Vagina (tissue), 2 donors: ENCODE data around the gene LACTB. TPM values are rescaled to one million over a fixed set of nuclear protein-coding genes. Genes with fewer than 3 reads are reported as not detected.
"Not testable (repeated sequence)": the region's sequence is repeated elsewhere in the genome, so short reads cannot be mapped to it uniquely, and the experiment has no call there.

Experiments used
- DNase-seq, 2 donors: peaks; one replicate each; pipeline ENCODE4 v3.0.0-alpha.2; 2017; ENCODE audit errors: extremely low spot score in 2 of 2
- H3K27ac ChIP-seq: fragments of 200-600 bp; sonication (generic); one replicate; pipeline ENCODE4 v1.5.1; 2019
- H3K27me3 ChIP-seq: fragments of 200-600 bp; sonication (generic); one replicate; pipeline ENCODE4 v1.5.1; 2019
- H3K36me3 ChIP-seq, 2 donors: fragments of 200-600 bp; sonication (generic); one replicate each; pipeline ENCODE4 v1.5.1; 2017 to 2019
- H3K4me1 ChIP-seq: fragments of 200-600 bp; sonication (generic); one replicate; pipeline ENCODE4 v1.5.1; 2019
- H3K4me3 ChIP-seq, 2 donors: fragments of 200-600 bp; sonication (generic); 1 replicate in 1 of 2; 2 replicates in 1 of 2; pipeline ENCODE4 v1.5.1; 2016 to 2019
- H3K9me3 ChIP-seq: fragments of 200-600 bp; sonication (generic); one replicate; pipeline ENCODE4 v1.5.1; 2019
- POLR2A ChIP-seq, 2 donors: fragments of 450-650 bp; IDR thresholded peaks; one replicate each; pipeline ENCODE4 v1.6.1; 2017; ENCODE audit warnings: antibody characterized with exemption in 2 of 2, mild to moderate bottlenecking in 2 of 2, moderate library complexity in 2 of 2
- POLR2AphosphoS5 ChIP-seq, 2 donors: sonication (generic); formaldehyde crosslinking; IDR thresholded peaks; one replicate each; pipeline ENCODE4 v1.9.0; 2017; ENCODE audit warnings: antibody characterized with exemption in 2 of 2, mild to moderate bottlenecking in 2 of 2, low read depth in 1 of 2; ENCODE audit not compliant: insufficient read depth in 1 of 2
- intact Hi-C: fragments of 100-400 bp; cut with DNase I; formaldehyde crosslinking; loops from one replicate; pipeline ENCODE4 v1.15.1; 2023
- total RNA-seq: library from RNA; depleted of rRNA; stranded (reverse); fragments of >200 nt; gene quantifications from one replicate; pipeline ENCODE4 v1.2.3, GENCODE V29; 2016
- TF ChIP-seq, protein P1 (sequence below), 3 experiments: fragments of 450-650 bp in 2 of 3; fragments of 200-600 bp in 1 of 3; sonication (generic) in 1 of 3; IDR thresholded peaks; one replicate each; pipeline ENCODE4 v1.5.1; 2017 to 2019; ENCODE audit warnings: antibody characterized with exemption in 3 of 3, mild to moderate bottlenecking in 2 of 3, moderate library complexity in 2 of 3

Gene LACTB
- total RNA-seq, 1 donor from 2014 or later = 23.3 TPM

DNA sequence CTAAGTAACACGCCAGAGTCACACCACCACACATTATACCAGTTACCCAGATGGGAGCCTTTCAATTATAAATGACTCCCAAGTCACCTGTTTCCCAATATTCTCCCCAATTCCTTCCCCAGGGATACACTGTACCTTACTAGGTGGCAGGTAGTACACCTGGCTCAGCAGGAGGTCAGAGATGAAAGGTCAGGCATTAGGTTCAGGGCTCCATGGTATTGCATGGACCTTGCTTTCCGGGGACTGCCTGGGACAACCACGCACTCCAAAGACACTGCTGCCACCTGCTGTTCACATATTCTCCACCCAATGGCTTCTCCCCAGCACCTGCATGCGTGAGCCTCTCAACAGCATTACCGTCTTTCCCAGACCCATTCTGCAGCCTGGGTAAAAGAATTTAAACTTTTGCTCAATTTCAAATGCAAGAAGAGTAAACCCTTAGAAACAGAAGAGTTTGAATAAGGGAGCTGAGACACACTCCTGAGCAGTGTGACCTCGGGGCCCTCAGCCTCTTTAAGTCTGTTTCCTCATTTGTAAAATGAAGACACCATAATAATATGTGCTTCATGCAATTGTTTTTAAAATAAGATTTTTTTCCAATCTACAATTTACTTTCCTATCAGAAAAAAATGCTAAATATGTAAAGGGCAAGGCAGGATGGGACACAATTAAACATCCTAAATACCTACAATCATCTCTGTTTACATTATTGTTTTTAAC is 28.0 kb upstream of the LACTB start:
- TF ChIP-seq, protein P1, sequence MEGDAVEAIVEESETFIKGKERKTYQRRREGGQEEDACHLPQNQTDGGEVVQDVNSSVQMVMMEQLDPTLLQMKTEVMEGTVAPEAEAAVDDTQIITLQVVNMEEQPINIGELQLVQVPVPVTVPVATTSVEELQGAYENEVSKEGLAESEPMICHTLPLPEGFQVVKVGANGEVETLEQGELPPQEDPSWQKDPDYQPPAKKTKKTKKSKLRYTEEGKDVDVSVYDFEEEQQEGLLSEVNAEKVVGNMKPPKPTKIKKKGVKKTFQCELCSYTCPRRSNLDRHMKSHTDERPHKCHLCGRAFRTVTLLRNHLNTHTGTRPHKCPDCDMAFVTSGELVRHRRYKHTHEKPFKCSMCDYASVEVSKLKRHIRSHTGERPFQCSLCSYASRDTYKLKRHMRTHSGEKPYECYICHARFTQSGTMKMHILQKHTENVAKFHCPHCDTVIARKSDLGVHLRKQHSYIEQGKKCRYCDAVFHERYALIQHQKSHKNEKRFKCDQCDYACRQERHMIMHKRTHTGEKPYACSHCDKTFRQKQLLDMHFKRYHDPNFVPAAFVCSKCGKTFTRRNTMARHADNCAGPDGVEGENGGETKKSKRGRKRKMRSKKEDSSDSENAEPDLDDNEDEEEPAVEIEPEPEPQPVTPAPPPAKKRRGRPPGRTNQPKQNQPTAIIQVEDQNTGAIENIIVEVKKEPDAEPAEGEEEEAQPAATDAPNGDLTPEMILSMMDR (IDR thresholded peaks at IDR 0.05) = peak; percentile 82 to 94 (median 90)
- TF ChIP-seq POLR2AphosphoS5 (IDR thresholded peaks at IDR 0.05; ENCODE audit: insufficient read depth in 1 of 2, low read depth in 1 of 2) = no peak
- Histone ChIP-seq H3K9me3 (no peaks in the 10 kb centered on the region), H3K36me3 (no peaks in the 10 kb centered on the region), H3K27ac (no peak overlapping the region), H3K4me1 (no peaks in the 10 kb centered on the region), H3K27me3 (no peaks in the 10 kb centered on the region), H3K4me3 (no peak overlapping the region)
- no peak for DNase-seq
- intact Hi-C loops = loop anchor here (2.0 to 5.0 kb wide), 3 partner anchors 51 to 311 kb away; partner anchors contain the start of gene TPM1

DNA sequence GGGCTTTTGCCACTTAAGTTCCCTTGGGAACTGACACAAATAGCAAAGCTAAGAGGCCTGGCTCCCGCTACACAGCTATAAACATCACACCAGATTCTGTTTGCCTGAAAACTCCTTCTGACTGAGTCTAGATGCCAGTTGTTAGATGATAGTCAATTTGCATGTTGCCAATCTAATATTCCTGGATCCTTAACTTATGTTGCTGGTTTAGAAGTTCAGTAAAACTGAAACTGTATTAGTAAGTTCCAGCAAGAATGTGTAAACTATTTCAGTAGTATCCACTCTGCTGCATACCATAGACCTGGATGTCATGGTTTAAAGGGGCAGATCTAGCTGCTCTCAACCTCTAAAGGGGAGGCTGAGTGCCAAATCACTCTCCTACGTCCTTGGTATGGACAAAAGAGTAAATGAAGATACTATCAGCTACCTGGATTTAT is 27.1 kb upstream of the LACTB start:
- TF ChIP-seq POLR2AphosphoS5 (IDR thresholded peaks at IDR 0.05; ENCODE audit: insufficient read depth in 1 of 2, low read depth in 1 of 2) = no peak
- TF ChIP-seq, protein P1 (IDR thresholded peaks at IDR 0.05) = no peak
- no peak for TF ChIP-seq POLR2A (IDR thresholded peaks at IDR 0.05)

DNA sequence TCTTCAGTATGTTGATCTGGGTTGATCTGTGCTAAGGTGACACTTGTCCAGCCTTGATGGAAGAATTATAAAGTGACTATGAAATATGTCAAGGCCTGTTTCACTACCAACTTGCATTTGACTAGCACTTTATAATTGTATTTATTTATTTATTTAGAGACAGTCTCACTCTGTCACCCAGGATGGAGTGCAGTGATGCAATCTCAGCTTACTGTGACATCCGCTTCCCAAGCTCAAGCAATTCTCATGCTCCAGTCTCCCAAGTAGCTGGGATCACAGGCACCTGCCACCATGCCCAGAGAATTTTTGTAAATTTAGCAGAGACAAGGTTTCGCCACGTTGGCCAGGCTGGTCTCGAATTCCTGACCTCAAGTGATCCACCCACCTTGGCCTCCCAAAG is 25.5 kb upstream of the LACTB start:
- no peaks in the 10 kb centered on the region for H3K36me3 ChIP-seq
- intact Hi-C loops = no loop called here
- DNase-seq = no peak
- no peaks in the 10 kb centered on the region for H3K4me1 ChIP-seq
- no peaks in the 10 kb centered on the region for H3K27me3 ChIP-seq
- no peak overlapping the region for H3K27ac ChIP-seq
- no peak overlapping the region for H3K4me3 ChIP-seq
- TF ChIP-seq, protein P1 (IDR thresholded peaks at IDR 0.05) = no peak
- TF ChIP-seq POLR2AphosphoS5 (IDR thresholded peaks at IDR 0.05; ENCODE audit: insufficient read depth in 1 of 2, low read depth in 1 of 2) (no peak), POLR2A (IDR thresholded peaks at IDR 0.05) (no peak)
- no peaks in the 10 kb centered on the region for H3K9me3 ChIP-seq

More for the DNA sequence above, 27.1 kb upstream of the LACTB start:
- Histone ChIP-seq H3K36me3 (no peaks in the 10 kb centered on the region), H3K4me1 (no peaks in the 10 kb centered on the region), H3K27ac (no peak overlapping the region), H3K4me3 (no peak overlapping the region), H3K27me3 (no peaks in the 10 kb centered on the region), H3K9me3 (no peaks in the 10 kb centered on the region)
- no peak for DNase-seq
- intact Hi-C loops = loop anchor here (5.0 kb wide), 2 partner anchors 52 to 247 kb away; partner anchors contain the start of gene TPM1

DNA sequence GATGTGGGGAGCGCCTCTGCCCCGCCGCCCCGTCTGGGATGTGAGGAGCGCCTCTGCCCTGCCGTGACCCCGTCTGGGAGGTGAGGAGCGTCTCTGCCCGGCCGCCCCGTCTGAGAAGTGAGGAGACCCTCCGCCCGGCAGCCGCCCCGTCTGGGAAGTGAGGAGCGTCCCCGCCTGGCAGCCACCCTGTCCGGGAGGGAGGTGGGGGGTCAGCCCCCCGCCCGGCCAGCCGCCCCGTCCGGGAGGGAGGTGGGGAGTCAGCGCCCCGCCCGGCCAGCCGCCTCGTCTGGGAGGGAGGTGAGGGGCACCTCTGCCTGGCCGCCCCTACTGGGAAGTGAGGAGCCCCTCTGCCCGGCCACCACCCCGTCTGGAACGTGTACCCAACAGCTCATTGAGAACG is 22.8 kb upstream of the LACTB start:
- H3K27ac ChIP-seq, H3K4me1 ChIP-seq, H3K36me3 ChIP-seq, H3K4me3 ChIP-seq, H3K27me3 ChIP-seq, H3K9me3 ChIP-seq, intact Hi-C loops, DNase-seq: not testable (repeated sequence)

DNA sequence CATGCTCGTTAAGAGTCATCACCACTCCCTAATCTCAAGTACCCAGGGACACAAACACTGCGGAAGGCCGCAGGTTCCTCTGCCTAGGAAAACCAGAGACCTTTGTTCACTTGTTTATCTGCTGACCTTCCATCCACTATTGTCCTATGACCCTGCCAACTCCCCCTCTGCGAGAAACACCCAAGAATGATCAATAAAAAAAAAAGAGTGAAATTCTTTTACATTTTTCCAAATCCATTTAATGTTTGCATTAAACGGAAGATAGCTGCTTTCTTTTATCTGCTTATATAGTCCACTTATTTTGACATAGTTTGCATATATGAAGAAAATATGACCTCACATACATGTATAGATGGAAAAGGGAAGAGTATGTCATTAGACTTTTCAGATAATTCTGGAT is 22.1 kb upstream of the LACTB start:
- H3K27ac ChIP-seq, H3K27me3 ChIP-seq, intact Hi-C loops, DNase-seq, H3K4me1 ChIP-seq, H3K4me3 ChIP-seq, H3K36me3 ChIP-seq, H3K9me3 ChIP-seq: not testable (repeated sequence)

DNA sequence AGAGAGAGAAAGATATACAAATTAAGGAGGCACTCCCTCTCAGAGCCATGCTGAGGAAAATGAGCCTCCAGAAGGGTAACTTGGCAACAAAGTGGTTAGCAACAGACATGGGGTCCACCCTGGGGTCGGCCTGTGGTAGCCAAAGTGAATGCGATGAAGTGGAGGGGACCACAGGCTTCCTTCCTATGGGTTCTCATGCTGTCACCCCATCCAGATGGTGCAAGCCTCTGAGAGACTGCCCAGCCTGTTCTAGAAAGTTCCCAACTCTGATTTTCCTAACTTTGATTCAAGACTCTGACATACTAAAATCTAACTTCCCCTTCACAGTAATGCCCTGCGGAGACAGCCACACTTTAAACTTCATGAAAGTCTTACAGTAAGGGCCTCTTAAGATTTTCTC is 18.2 kb upstream of the LACTB start:
- Histone ChIP-seq H3K4me3 (no peak overlapping the region), H3K9me3 (no peaks in the 10 kb centered on the region), H3K36me3 (no peaks in the 10 kb centered on the region), H3K27me3 (no peaks in the 10 kb centered on the region), H3K27ac (no peak overlapping the region), H3K4me1 (no peaks in the 10 kb centered on the region)
- no peak for DNase-seq
- TF ChIP-seq POLR2A (IDR thresholded peaks at IDR 0.05) (no peak), POLR2AphosphoS5 (IDR thresholded peaks at IDR 0.05; ENCODE audit: insufficient read depth in 1 of 2, low read depth in 1 of 2) (no peak)
- TF ChIP-seq, protein P1 (IDR thresholded peaks at IDR 0.05) = no peak
- intact Hi-C loops = no loop called here
